OCI-LY7 (cell line): ENCODE results near the gene COL15A1. TPM values are rescaled to one million over a fixed set of nuclear protein-coding genes. Genes with fewer than 3 reads are reported as not detected.

Source experiments
- BruUV-seq: library from RNA; stranded (reverse); fragments of 400-500 nt; replicated peaks from 2 replicates; lab custom pipeline; 2021; lab: Mats Ljungman, UMichigan
- CTCF ChIA-PET: fragments of 300-600 bp; sonication (Branson Sonifier 250); formaldehyde crosslinking; loops from one replicate; lab custom pipeline; 2022; ENCODE audit warnings: antibody characterized with exemption; ENCODE audit not compliant: unreplicated experiment; lab: Charles Lee
- POLR2A ChIA-PET: fragments of 300-600 bp; sonication (Branson Sonifier 250); formaldehyde crosslinking; loops from one replicate; lab custom pipeline; 2022; ENCODE audit warnings: antibody characterized with exemption; lab: Charles Lee
- DNase-seq: peaks from one replicate; pipeline ENCODE4 v3.0.0-alpha.2; 2015; ENCODE audit warnings: low spot score
- H2AFZ ChIP-seq: fragments of 200-600 bp; sonication (generic), shearing (Covaris generic); 2 replicates; pipeline ENCODE4 v1.6.1; 2014; ENCODE audit warnings: mild to moderate bottlenecking, antibody characterized with exemption, low read length, moderate library complexity
- H3K27ac ChIP-seq: fragments of 200-600 bp; sonication (generic); 2 replicates; pipeline ENCODE4 v1.5.1; 2014; ENCODE audit warnings: mixed run types, low read depth, mild to moderate bottlenecking, moderate library complexity, low read length, inconsistent platforms; ENCODE audit not compliant: poor library complexity, severe bottlenecking
- H3K36me3 ChIP-seq: fragments of 200-600 bp; sonication (generic); 2 replicates; pipeline ENCODE4 v1.6.1; 2014; ENCODE audit warnings: mild to moderate bottlenecking, antibody characterized with exemption, low read length, moderate library complexity, mixed read lengths; ENCODE audit not compliant: insufficient read depth
- H3K4me1 ChIP-seq: fragments of 200-600 bp; sonication (generic); 2 replicates; pipeline ENCODE4 v1.5.1; 2014; ENCODE audit warnings: mild to moderate bottlenecking, low read length; ENCODE audit not compliant: insufficient read depth, poor library complexity, severe bottlenecking
- H3K4me2 ChIP-seq: fragments of 200-600 bp; sonication (generic); 2 replicates; pipeline ENCODE4 v1.6.1; 2014; ENCODE audit warnings: mild to moderate bottlenecking, low read length
- H3K4me3 ChIP-seq: fragments of 200-600 bp; sonication (generic); 2 replicates; pipeline ENCODE4 v1.5.1; 2014; ENCODE audit warnings: mild to moderate bottlenecking, low read depth, low read length; ENCODE audit not compliant: poor library complexity, severe bottlenecking
- H3K79me2 ChIP-seq: fragments of 200-600 bp; sonication (generic); 2 replicates; pipeline ENCODE4 v1.6.1; 2016; ENCODE audit warnings: low read depth, mild to moderate bottlenecking, low read length, moderate library complexity, mixed read lengths; ENCODE audit not compliant: insufficient read depth
- H3K9me2 ChIP-seq: fragments of 200-600 bp; sonication (generic); 2 replicates; pipeline ENCODE4 v1.6.1; 2016; ENCODE audit warnings: mild to moderate bottlenecking, low read length, mixed read lengths; ENCODE audit not compliant: insufficient read depth
- H3K9me3 ChIP-seq: fragments of 200-600 bp; sonication (generic); 2 replicates; pipeline ENCODE4 v1.6.1; 2014; ENCODE audit warnings: mild to moderate bottlenecking, mixed run types, low read length, mixed read lengths
- H4K20me1 ChIP-seq: fragments of 200-600 bp; sonication (generic); 2 replicates; pipeline ENCODE4 v1.6.1; 2014; ENCODE audit warnings: mild to moderate bottlenecking, antibody characterized with exemption, low read length, moderate library complexity, mixed read lengths; ENCODE audit not compliant: insufficient read depth
- CTCF ChIP-seq: fragments of 200-600 bp; sonication (generic); conservative IDR thresholded peaks from 2 replicates; pipeline ENCODE4 v1.5.1; 2014; ENCODE audit warnings: mild to moderate bottlenecking, antibody characterized with exemption, low read length, moderate library complexity, mixed read lengths
- EZH2phosphoT487 ChIP-seq: fragments of 200-600 bp; sonication (generic); IDR thresholded peaks from 2 replicates; pipeline ENCODE4 v1.6.1; 2018; ENCODE audit warnings: low read depth, borderline replicate concordance, mild to moderate bottlenecking, mixed run types, antibody characterized with exemption, low read length, moderate library complexity, mixed read lengths
- intact Hi-C: fragments of 100-400 bp; cut with micrococcal nuclease; formaldehyde crosslinking; loops from one replicate; pipeline ENCODE4 v1.10.0; 2022; ENCODE audit not compliant: unreplicated experiment
- total RNA-seq, 2 experiments: library from RNA; depleted of rRNA in 1 of 2; stranded (reverse); fragments of >200 nt in 1 of 2; shearing (Covaris generic) in 1 of 2; gene quantifications; 2 replicates each; pipeline ENCODE4 v1.2.3, GENCODE V29; 2014 to 2022

The COL15A1 gene
- total RNA-seq, 2 experiments from 2014 or later = not detected

DNA sequence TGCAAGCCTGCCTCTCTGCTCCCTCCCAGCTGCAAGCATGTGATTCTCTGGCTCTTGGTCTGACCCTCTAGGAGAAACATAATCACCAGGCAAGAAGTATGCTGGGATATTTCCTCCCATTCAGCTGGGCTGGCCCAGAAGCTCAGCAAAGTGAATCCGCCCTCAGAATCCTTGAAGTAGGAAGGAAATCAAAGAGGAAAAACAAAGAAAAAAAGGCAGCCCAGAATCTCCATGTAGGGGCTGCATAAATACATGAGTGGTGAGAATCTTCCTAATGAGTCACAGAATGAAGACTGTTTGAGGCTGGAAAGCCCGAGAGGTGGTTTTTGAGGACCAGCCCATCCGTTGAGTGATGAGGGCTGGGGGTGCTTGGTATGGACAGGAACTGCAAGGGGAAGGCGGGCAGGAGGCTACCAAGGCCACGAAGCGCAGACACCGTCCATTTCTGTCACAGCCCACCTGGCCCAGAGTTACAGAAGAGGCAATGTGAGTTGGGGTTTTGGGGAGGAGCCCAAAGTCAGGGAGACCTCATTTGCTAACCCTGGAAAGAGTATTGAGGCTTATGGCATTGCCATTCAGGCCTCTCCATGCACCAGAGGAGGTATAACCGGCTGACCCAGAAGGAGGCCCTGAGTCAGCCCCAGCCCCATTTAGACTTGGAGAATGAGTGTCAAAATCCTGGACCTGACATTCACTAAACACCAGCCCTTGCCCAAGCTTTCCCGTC lies 127.8 kb downstream of the COL15A1 start:
- H2AFZ ChIP-seq = no peak overlapping the region
- intact Hi-C loops = no loop called here
- H3K9me3 ChIP-seq = no peaks in the 10 kb centered on the region
- no peak overlapping the region for H3K4me2 ChIP-seq
- TF ChIP-seq CTCF (no peak), EZH2phosphoT487 (no peak)
- no peak overlapping the region for H3K4me3 ChIP-seq
- ChIA-PET POLR2A (interaction anchor here (0.7 kb wide), 1 partner anchor 147 kb away, joined by 3 read pairs; no protein-coding TSS in a partner anchor), CTCF (no interaction called here)
- no peaks in the 10 kb centered on the region for H3K9me2 ChIP-seq
- no peaks in the 10 kb centered on the region for H3K79me2 ChIP-seq
- DNase-seq = no peak
- no peaks in the 10 kb centered on the region for H4K20me1 ChIP-seq
- H3K36me3 ChIP-seq = no peaks in the 10 kb centered on the region
- no TSS peak for BruUV-seq
- peaks cover 8% of the 10 kb centered on the region for H3K4me1 ChIP-seq
- no peak overlapping the region for H3K27ac ChIP-seq

DNA sequence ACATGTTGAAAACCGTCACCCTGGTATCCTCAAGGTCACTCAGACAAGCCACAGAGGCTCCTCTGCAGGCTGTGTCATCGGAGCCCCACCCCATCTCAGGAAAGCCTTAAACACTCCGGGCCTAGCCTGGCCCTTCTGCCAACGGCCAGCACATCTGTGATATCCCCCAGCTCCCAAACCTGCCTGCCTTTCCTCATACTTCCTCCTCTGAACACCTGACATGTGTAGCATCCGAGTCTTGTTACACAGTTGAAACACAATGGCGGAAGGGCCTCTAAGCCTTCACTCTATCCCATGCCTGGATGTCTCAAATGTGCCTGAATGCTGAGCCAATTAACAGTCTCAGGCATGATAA lies 128.3 kb downstream of the COL15A1 start:
- Histone ChIP-seq H3K79me2 (no peaks in the 10 kb centered on the region), H2AFZ (no peak overlapping the region), H3K36me3 (no peaks in the 10 kb centered on the region), H4K20me1 (no peaks in the 10 kb centered on the region), H3K4me1 (peaks cover 14% of the 10 kb centered on the region), H3K4me2 (no peak overlapping the region), H3K9me3 (no peaks in the 10 kb centered on the region), H3K27ac (no peak overlapping the region), H3K4me3 (no peak overlapping the region), H3K9me2 (no peaks in the 10 kb centered on the region)
- ChIA-PET POLR2A (no interaction called here), CTCF (no interaction called here)
- BruUV-seq = no TSS peak
- TF ChIP-seq CTCF = no peak
- TF ChIP-seq EZH2phosphoT487 = no peak
- intact Hi-C loops = no loop called here
- DNase-seq = no peak

DNA sequence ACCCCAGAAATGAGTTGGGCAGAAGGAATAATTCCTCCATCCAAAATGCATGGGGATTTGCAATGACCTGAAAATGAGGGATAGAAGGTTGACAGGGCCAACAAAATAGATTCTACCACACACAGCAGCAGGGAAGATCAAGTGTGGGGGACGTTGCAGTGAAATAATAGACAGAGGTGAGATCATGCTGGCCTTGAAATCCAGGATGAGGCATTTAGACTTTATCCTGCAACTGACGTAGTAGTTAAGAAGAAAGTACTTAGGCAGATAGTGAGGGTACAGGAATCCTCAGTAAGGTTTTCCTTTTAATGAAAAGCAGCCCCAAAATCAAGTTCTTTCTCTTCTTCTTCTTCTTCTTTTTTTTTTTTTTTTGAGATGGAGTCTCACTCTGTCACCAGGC lies 129.6 kb downstream of the COL15A1 start:
- H3K36me3 ChIP-seq = no peaks in the 10 kb centered on the region
- no peaks in the 10 kb centered on the region for H3K9me3 ChIP-seq
- BruUV-seq = no TSS peak
- intact Hi-C loops = no loop called here
- TF ChIP-seq CTCF = no peak
- TF ChIP-seq EZH2phosphoT487 = no peak
- no peaks in the 10 kb centered on the region for H3K9me2 ChIP-seq
- POLR2A ChIA-PET = interaction anchor here (0.6 kb wide), 1 partner anchor 34 kb away, joined by 8 read pairs; no protein-coding TSS in a partner anchor
- peaks cover 15% of the 10 kb centered on the region for H3K4me1 ChIP-seq
- H3K4me2 ChIP-seq = no peak overlapping the region
- DNase-seq = no peak
- no peak overlapping the region for H2AFZ ChIP-seq
- no peak overlapping the region for H3K27ac ChIP-seq
- no peaks in the 10 kb centered on the region for H3K79me2 ChIP-seq
- no peak overlapping the region for H3K4me3 ChIP-seq
- H4K20me1 ChIP-seq = no peaks in the 10 kb centered on the region
- CTCF ChIA-PET = no interaction called here
